Kidney glomerular epithelial cell (primary cell): Measurements from ENCODE around the gene CIAPIN1.

Experiments used
- DNase-seq: peaks from one replicate; lab custom pipeline; 2025; lab: John Stamatoyannopoulos, UW

The CIAPIN1 gene

GRCh38 chr16:57382535-57383275, 64.5 kb downstream of the CIAPIN1 start:
- no peak for DNase-seq

- DNase-seq, result no peak
Measured at GRCh38 chr16:57381791-57382534, 65.2 kb downstream of the CIAPIN1 start.

- no peak for DNase-seq
Measured at GRCh38 chr16:57380671-57381462, 66.3 kb downstream of the CIAPIN1 start.

GRCh38 chr16:57379579-57379978, 67.6 kb downstream of the CIAPIN1 start:
- no peak for DNase-seq
